ENCODE data around the gene NXPH1.

GRCh38 chr7:8637322-8637721, 203.9 kb downstream of the NXPH1 start:
- TF ChIP-seq EZH2 (IDR thresholded peaks at IDR 0.05; ENCODE audit: insufficient read depth, poor library complexity, severe bottlenecking) (no peak), EZH2phosphoT487 (IDR thresholded peaks at IDR 0.05; ENCODE audit: insufficient read depth, low read depth) (no peak)
